Fibroblast of villous mesenchyme (primary cell): ENCODE measurements around the gene OSBPL10. TPM values are rescaled to one million over a fixed set of nuclear protein-coding genes. Genes with fewer than 3 reads are reported as not detected.
A peak's percentile ranks its signal among the peaks of the same experiment; 100 is the strongest.

Source experiments
- DNase-seq: peaks from one replicate; pipeline ENCODE4 v3.0.0-alpha.2; 2010; ENCODE audit warnings: low read depth
- H3K4me3 ChIP-seq: 2 replicates; pipeline ENCODE4 v1.5.1; 2011; ENCODE audit warnings: low read depth, mild to moderate bottlenecking, low read length
- total RNA-seq: library from RNA; depleted of rRNA; stranded (reverse); fragments of >200 nt; gene quantifications from 2 replicates; pipeline ENCODE4 v1.2.3, GENCODE V29; 2012
- TF ChIP-seq, protein P1 (sequence below): IDR thresholded peaks from 2 replicates; pipeline ENCODE4 v1.5.1; 2012; ENCODE audit warnings: low read depth, mild to moderate bottlenecking, low read length; ENCODE audit not compliant: insufficient read depth

The OSBPL10 gene, protein sequence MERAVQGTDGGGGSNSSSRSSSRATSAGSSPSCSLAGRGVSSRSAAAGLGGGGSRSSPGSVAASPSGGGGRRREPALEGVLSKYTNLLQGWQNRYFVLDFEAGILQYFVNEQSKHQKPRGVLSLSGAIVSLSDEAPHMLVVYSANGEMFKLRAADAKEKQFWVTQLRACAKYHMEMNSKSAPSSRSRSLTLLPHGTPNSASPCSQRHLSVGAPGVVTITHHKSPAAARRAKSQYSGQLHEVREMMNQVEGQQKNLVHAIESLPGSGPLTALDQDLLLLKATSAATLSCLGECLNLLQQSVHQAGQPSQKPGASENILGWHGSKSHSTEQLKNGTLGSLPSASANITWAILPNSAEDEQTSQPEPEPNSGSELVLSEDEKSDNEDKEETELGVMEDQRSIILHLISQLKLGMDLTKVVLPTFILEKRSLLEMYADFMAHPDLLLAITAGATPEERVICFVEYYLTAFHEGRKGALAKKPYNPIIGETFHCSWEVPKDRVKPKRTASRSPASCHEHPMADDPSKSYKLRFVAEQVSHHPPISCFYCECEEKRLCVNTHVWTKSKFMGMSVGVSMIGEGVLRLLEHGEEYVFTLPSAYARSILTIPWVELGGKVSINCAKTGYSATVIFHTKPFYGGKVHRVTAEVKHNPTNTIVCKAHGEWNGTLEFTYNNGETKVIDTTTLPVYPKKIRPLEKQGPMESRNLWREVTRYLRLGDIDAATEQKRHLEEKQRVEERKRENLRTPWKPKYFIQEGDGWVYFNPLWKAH
- total RNA-seq: 7.3 and 16.8 TPM in 2 replicates

DNA sequence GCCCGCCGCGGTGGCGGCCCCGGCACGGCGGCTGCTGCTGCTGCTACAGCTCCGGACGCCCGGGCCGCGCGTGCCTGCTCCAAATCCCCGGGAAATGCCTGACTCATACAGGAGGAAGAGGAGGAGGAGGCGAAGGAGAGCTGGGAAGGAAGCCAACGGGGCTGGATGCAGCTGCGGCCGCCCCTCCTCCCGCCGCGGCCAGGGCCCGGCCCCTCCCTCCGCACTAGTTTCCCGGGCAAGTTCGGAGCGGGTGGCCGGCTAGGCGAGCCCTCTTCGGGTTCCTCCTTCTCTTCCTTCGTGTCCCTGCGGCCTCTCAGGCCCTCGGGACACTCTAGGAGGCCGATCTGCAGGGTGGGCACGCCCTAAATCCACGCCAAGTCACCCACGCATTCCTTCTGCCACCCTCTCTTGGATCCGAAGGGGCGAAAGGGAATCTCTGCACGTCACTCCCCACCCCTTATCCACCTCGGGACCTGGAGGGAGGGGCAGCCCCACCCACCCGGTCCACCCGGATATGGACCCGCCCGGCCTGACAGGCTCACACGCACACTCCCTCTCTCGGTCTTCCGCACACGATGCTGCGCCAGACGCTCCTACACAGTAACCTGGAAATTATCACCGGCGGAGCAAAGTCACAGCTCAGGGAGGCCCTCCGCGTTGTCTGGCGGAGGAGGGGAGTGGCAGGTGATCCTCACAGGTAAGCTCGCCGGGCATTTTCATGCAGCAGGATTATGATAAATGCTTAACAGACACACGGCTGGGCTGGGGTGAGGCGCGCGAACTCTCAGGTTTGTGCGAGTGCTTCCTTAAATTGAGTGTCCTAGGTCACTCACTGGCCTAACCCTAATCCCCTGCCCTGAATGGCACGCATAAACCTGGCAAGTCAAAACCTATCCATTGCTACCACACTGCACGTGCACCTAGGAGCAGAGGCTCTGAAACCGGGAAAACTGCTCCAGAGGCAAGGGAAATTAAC lies at the start of gene OSBPL10, which contains the start of gene ZNF860:
OSBPL10 (minus strand) TSS at position 57 of the 976 bp plus-strand sequence. CDS start 83 bp downstream, outside the sequence.
ZNF860 (plus strand) TSS at position 545 of the 976 bp plus-strand sequence. CDS start 7,330 bp downstream, outside the sequence.
- TF ChIP-seq, protein P1, sequence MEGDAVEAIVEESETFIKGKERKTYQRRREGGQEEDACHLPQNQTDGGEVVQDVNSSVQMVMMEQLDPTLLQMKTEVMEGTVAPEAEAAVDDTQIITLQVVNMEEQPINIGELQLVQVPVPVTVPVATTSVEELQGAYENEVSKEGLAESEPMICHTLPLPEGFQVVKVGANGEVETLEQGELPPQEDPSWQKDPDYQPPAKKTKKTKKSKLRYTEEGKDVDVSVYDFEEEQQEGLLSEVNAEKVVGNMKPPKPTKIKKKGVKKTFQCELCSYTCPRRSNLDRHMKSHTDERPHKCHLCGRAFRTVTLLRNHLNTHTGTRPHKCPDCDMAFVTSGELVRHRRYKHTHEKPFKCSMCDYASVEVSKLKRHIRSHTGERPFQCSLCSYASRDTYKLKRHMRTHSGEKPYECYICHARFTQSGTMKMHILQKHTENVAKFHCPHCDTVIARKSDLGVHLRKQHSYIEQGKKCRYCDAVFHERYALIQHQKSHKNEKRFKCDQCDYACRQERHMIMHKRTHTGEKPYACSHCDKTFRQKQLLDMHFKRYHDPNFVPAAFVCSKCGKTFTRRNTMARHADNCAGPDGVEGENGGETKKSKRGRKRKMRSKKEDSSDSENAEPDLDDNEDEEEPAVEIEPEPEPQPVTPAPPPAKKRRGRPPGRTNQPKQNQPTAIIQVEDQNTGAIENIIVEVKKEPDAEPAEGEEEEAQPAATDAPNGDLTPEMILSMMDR: no peak
- DNase-seq: peak; percentile 96

DNA sequence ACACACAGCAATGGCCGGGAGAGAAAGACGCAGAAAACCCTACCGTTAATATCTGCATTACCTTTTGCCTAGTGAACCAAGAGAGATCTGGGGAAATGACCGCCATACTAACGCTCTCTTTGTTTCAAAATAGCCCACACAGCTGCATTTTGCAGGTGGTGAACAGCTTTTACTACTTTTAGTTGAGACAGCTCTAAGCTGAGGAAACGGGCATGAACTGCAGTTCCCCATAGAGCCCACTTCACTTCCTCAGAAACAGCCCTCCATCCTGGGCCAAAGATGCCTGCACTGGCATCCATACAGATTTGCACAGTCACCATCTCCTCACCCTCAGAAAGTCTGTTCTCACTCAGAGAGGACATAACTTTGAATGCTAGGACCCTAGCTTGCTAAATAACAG lies 45.5 kb upstream of the OSBPL10 start:
- TF ChIP-seq, protein P1: no peak
- no peak for DNase-seq
- H3K4me3 ChIP-seq: no peak overlapping the region

More for the DNA sequence above, at the start of gene OSBPL10, which contains the start of gene ZNF860:
- peak within 1 kb of the TSS; percentile 98 for H3K4me3 ChIP-seq

DNA sequence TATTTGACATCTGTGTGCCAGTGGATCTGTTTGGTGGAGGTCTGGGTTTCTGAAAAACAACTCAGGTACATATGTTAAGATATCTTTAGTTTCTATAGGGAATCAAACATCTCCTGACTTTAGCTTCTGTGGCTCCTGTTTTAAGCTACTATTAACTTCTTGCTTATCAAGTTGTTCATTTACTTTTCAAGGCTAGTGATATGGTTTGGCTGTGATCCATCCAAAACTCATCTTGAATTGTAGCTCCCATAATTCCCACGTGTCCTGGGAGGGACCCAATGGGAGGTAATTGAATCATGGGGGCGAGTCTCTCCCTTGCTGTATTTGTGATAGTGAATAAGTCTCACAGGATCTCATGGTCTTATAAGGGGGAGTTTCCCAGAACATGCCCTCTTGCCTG lies 41.9 kb upstream of the OSBPL10 start:
- DNase-seq: no peak
- H3K4me3 ChIP-seq: no peak overlapping the region
- TF ChIP-seq, protein P1: no peak

DNA sequence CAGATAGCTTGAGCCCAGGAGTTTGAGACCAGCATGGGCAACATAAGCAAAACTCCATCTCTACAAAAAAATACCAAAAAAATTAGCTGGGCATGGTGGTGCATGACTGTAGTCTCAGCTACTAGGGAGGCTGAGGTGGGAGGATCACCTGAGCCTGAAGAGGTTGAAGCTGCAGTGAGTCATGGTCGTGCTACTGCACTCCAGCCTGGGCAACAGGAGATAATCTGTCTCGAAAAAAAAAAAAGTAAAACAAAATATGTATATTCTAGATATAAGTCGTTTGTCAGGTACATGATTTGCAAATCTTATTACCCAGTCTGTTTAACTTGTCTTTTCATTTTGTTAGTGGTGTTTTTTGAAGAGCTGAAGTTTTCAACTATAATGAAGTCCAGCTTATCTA lies 40.7 kb upstream of the OSBPL10 start:
- TF ChIP-seq, protein P1: no peak
- H3K4me3 ChIP-seq: no peak overlapping the region
- no peak for DNase-seq

DNA sequence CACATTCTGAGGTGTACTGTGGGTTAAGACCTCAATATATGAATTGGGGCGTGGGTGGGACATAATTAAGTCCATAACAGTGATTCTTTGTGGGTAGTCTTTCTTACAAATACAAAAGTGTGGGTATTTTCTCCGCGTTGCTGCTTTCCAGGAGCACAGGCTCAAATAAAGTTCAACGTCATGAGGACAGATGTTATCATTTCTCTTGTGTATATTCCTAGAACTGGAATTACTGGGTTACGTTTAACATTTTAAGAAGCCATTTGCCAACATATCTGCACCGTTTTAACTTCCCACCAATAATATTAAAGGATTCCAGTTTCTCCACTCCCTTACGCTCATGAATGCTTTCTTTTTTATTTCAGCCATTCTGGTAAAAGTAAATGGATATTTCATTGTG lies 40.1 kb upstream of the OSBPL10 start:
- TF ChIP-seq, protein P1: no peak
- H3K4me3 ChIP-seq: no peak overlapping the region
- DNase-seq: no peak
